ENCODE measurements around the gene PPM1H.
A peak's percentile ranks its signal among the peaks of the same experiment; 100 is the strongest.
"Not testable (repeated sequence)": the region's sequence is repeated elsewhere in the genome, so short reads cannot be mapped to it uniquely, and the experiment has no call there.

The PPM1H gene

GRCh38 chr12:62943779-62944395, 8.9 kb upstream of the PPM1H start:
- DNase-seq (ENCODE audit: low read depth): no peak

- not testable (repeated sequence) for DNase-seq (ENCODE audit: low read depth)
These were observed 7.4 kb upstream of the PPM1H start for GRCh38 chr12:62942316-62942715.

GRCh38 chr12:62934239-62934798, 631 bp downstream of the PPM1H start:
- no peak for DNase-seq (ENCODE audit: low read depth)

GRCh38 chr12:62933602-62934238, 1.2 kb downstream of the PPM1H start:
- no peak for DNase-seq (ENCODE audit: low read depth)

GRCh38 chr12:62933220-62933601, 1.7 kb downstream of the PPM1H start:
- DNase-seq (ENCODE audit: low read depth): no peak

GRCh38 chr12:62931477-62931876, 3.5 kb downstream of the PPM1H start:
- no peak for DNase-seq (ENCODE audit: low read depth)

GRCh38 chr12:62930546-62931425, 4.2 kb downstream of the PPM1H start:
- DNase-seq (ENCODE audit: low read depth): no peak

- DNase-seq (ENCODE audit: low read depth): no peak
These were observed 6.3 kb downstream of the PPM1H start for GRCh38 chr12:62928632-62929031.

- no peak for DNase-seq (ENCODE audit: low read depth)
These were observed 9.3 kb downstream of the PPM1H start for GRCh38 chr12:62925680-62926079.

GRCh38 chr12:62924084-62924483, 10.9 kb downstream of the PPM1H start:
- DNase-seq (ENCODE audit: low read depth): no peak

- DNase-seq (ENCODE audit: low read depth): no peak
These were observed 12.4 kb downstream of the PPM1H start for GRCh38 chr12:62922539-62922938.

- DNase-seq (ENCODE audit: low read depth): peak; percentile 20
These were observed 15.1 kb downstream of the PPM1H start for GRCh38 chr12:62919838-62920237.

- no peak for DNase-seq (ENCODE audit: low read depth)
These were observed 17.0 kb downstream of the PPM1H start for GRCh38 chr12:62917926-62918325.

GRCh38 chr12:62916632-62917425, 18.1 kb downstream of the PPM1H start:
- DNase-seq (ENCODE audit: low read depth): no peak

- no peak for DNase-seq (ENCODE audit: low read depth)
These were observed 19.8 kb downstream of the PPM1H start for GRCh38 chr12:62915204-62915529.

- DNase-seq (ENCODE audit: low read depth): no peak
These were observed 20.3 kb downstream of the PPM1H start for GRCh38 chr12:62914443-62915203.

GRCh38 chr12:62913380-62913779, 21.6 kb downstream of the PPM1H start:
- no peak for DNase-seq (ENCODE audit: low read depth)

GRCh38 chr12:62912644-62913043, 22.3 kb downstream of the PPM1H start:
- DNase-seq (ENCODE audit: low read depth): no peak

- DNase-seq (ENCODE audit: low read depth): no peak
These were observed 23.7 kb downstream of the PPM1H start for GRCh38 chr12:62911286-62911685.

- no peak for DNase-seq (ENCODE audit: low read depth)
These were observed 24.3 kb downstream of the PPM1H start for GRCh38 chr12:62910549-62911169.

GRCh38 chr12:62909340-62909739, 25.6 kb downstream of the PPM1H start:
- DNase-seq (ENCODE audit: low read depth): no peak
